Ascending aorta (tissue), 2 donors: ENCODE data around the gene SHQ1. TPM values are rescaled to one million over a fixed set of nuclear protein-coding genes. Genes with fewer than 3 reads are reported as not detected.
"Not testable (repeated sequence)": the region's sequence is repeated elsewhere in the genome, so short reads cannot be mapped to it uniquely, and the experiment has no call there.

Experiments
- DNase-seq, 2 donors: peaks; one replicate each; pipeline ENCODE4 v3.0.0-alpha.2; 2019; ENCODE audit warnings: low spot score in 2 of 2
- H3K27ac ChIP-seq, 2 donors: fragments of 200-600 bp; sonication (generic); one replicate each; pipeline ENCODE4 v1.5.1; 2016 to 2017; ENCODE audit warnings: mild to moderate bottlenecking in 1 of 2
- H3K27me3 ChIP-seq: fragments of 200-600 bp; sonication (generic); one replicate; pipeline ENCODE4 v1.5.1; 2017
- H3K36me3 ChIP-seq, 2 donors: fragments of 200-600 bp; sonication (generic); one replicate each; pipeline ENCODE4 v1.5.1; 2016
- H3K4me1 ChIP-seq, 2 donors: fragments of 200-600 bp; sonication (generic); one replicate each; pipeline ENCODE4 v1.5.1; 2016 to 2017; ENCODE audit warnings: mild to moderate bottlenecking in 1 of 2
- H3K4me3 ChIP-seq, 2 donors: fragments of 200-600 bp; sonication (generic); one replicate each; pipeline ENCODE4 v1.5.1; 2016 to 2017; ENCODE audit warnings: mild to moderate bottlenecking in 1 of 2
- H3K9me3 ChIP-seq, 2 donors: fragments of 200-600 bp; sonication (generic); one replicate each; pipeline ENCODE4 v1.5.1; 2016
- CTCF ChIP-seq, 3 experiments: fragments of 200-600 bp in 2 of 3; fragments of 450-650 bp in 1 of 3; sonication (generic) in 2 of 3; IDR thresholded peaks; one replicate each; pipeline ENCODE4 v1.5.1; 2016 to 2019; ENCODE audit warnings: antibody characterized with exemption in 3 of 3, mild to moderate bottlenecking in 1 of 3, moderate library complexity in 1 of 3
- intact Hi-C: fragments of 100-400 bp; cut with DNase I; formaldehyde crosslinking; loops from one replicate; pipeline ENCODE4 v1.15.1; 2023
- total RNA-seq: library from RNA; depleted of rRNA; stranded (reverse); fragments of >200 nt; gene quantifications from one replicate; pipeline ENCODE4 v1.1.0, GENCODE V29; 2016

SHQ1 gene
- total RNA-seq, 1 donor from 2014 or later: 4.2 TPM

GRCh38 chr3:72719137-72719536 is 129.1 kb downstream of the SHQ1 start:
- DNase-seq: no peak
- no peaks in the 10 kb centered on the region for H3K36me3 ChIP-seq
- H3K4me1 ChIP-seq: peaks cover 0 to 11% of the 10 kb centered on the region in 2 donors
- intact Hi-C loops: no loop called here
- TF ChIP-seq CTCF (IDR thresholded peaks at IDR 0.05): no peak
- H3K27me3 ChIP-seq: no peaks in the 10 kb centered on the region
- no peak overlapping the region for H3K4me3 ChIP-seq
- H3K9me3 ChIP-seq: peaks cover 0 to 3% of the 10 kb centered on the region in 2 donors
- H3K27ac ChIP-seq: no peak overlapping the region

- H3K27me3 ChIP-seq, H3K9me3 ChIP-seq, H3K36me3 ChIP-seq, intact Hi-C loops, H3K4me3 ChIP-seq, H3K4me1 ChIP-seq, H3K27ac ChIP-seq, DNase-seq: not testable (repeated sequence)
Measured at GRCh38 chr3:72714135-72714534, 134.1 kb downstream of the SHQ1 start.

DNA sequence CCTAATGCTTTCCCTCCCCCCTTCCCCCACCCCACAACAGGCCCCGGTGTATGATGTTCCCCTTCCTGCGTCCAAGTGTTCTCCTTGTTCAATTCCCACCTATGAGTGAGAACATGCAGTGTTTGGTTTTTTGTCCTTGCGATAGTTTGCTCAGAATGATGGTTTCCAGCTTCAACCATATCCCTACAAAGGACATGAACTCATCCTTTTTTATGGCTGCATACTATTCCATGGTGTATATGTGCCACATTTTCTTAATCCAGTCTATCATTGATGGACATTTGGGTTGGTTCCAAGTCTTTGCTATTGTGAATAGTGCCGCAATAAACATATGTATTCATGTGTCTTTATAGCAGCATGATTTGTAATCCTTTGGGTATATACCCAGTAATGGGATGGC is 137.8 kb downstream of the SHQ1 start:
- H3K27me3 ChIP-seq, H3K4me1 ChIP-seq, H3K4me3 ChIP-seq, intact Hi-C loops, H3K9me3 ChIP-seq, H3K36me3 ChIP-seq, DNase-seq, H3K27ac ChIP-seq: not testable (repeated sequence)

DNA sequence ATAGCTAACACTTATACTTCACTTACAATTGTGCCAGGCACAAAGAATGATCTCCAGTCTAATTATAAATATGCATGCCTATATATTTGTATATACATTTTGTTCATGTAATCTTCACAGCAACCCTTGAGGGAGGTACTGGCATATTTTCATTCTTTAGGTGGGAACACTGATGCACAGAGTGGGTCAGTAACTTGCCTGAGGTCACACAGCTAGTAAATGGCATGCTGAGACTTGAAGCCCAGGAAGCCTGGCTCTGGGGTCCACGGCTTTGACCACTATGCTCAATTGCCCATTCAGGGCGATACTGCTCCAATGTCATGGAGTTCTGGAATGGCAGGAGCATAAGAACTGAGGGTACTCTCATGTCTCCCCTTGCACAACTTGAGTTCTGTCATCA is 139.8 kb downstream of the SHQ1 start:
- no peak overlapping the region for H3K27ac ChIP-seq
- no peak for TF ChIP-seq CTCF (IDR thresholded peaks at IDR 0.05)
- no peaks in the 10 kb centered on the region for H3K4me1 ChIP-seq
- no peaks in the 10 kb centered on the region for H3K9me3 ChIP-seq
- no peaks in the 10 kb centered on the region for H3K27me3 ChIP-seq
- H3K4me3 ChIP-seq: no peak overlapping the region
- no peak for DNase-seq
- intact Hi-C loops: no loop called here
- no peaks in the 10 kb centered on the region for H3K36me3 ChIP-seq

- no peaks in the 10 kb centered on the region for H3K27me3 ChIP-seq
- intact Hi-C loops: no loop called here
- H3K27ac ChIP-seq: no peak overlapping the region
- no peaks in the 10 kb centered on the region for H3K36me3 ChIP-seq
- no peak overlapping the region for H3K4me3 ChIP-seq
- no peaks in the 10 kb centered on the region for H3K4me1 ChIP-seq
- no peak for DNase-seq
- H3K9me3 ChIP-seq: no peaks in the 10 kb centered on the region
- TF ChIP-seq CTCF (IDR thresholded peaks at IDR 0.05): no peak
Measured at GRCh38 chr3:72702997-72703396, 145.2 kb downstream of the SHQ1 start.

GRCh38 chr3:72702390-72702789 is 145.9 kb downstream of the SHQ1 start:
- no peak overlapping the region for H3K4me3 ChIP-seq
- intact Hi-C loops: no loop called here
- no peaks in the 10 kb centered on the region for H3K27me3 ChIP-seq
- H3K4me1 ChIP-seq: no peaks in the 10 kb centered on the region
- no peaks in the 10 kb centered on the region for H3K36me3 ChIP-seq
- H3K27ac ChIP-seq: no peak overlapping the region
- DNase-seq: no peak
- no peak for TF ChIP-seq CTCF (IDR thresholded peaks at IDR 0.05)
- no peaks in the 10 kb centered on the region for H3K9me3 ChIP-seq

DNA sequence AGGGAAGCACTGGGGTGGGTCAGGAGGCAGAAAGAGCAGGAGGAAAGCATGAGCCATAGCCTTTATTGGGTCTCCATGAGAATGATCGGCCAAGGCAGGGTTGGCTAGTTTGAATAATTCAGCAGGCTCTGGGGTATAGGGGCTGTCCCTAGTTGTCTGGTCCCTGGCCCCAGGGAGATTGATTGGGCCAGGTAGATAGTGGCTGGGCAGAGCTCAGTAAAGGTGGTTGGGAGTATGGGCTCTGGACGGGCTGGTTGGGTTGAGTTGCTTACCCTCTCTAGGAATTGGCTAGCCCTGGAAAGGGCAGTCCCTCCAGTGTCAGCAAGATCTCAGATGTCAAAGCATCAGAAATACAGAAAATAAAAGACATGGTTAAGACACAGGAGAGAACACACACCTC is 148.1 kb downstream of the SHQ1 start:
- no peak overlapping the region for H3K4me3 ChIP-seq
- no peaks in the 10 kb centered on the region for H3K36me3 ChIP-seq
- TF ChIP-seq CTCF (IDR thresholded peaks at IDR 0.05): no peak

More for the DNA sequence above, 148.1 kb downstream of the SHQ1 start:
- no peaks in the 10 kb centered on the region for H3K4me1 ChIP-seq
- no peak for DNase-seq
- no peaks in the 10 kb centered on the region for H3K27me3 ChIP-seq
- intact Hi-C loops: no loop called here
- H3K27ac ChIP-seq: no peak overlapping the region
- H3K9me3 ChIP-seq: no peaks in the 10 kb centered on the region
